Stimulated activated CD4-positive, alpha-beta T cell treated with anti-CD3 and anti-CD28 coated beads, Interleukin-1b, Interleukin-23, amount 100 ng/mL, for 48 hours (primary cell): Measurements from ENCODE around the gene THPO.
"Not testable (repeated sequence)": the region's sequence is repeated elsewhere in the genome, so short reads cannot be mapped to it uniquely, and the experiment has no call there.

Source experiments
- DNase-seq: peaks from one replicate; pipeline ENCODE4 v3.0.0-alpha.2; 2020

THPO gene

DNA sequence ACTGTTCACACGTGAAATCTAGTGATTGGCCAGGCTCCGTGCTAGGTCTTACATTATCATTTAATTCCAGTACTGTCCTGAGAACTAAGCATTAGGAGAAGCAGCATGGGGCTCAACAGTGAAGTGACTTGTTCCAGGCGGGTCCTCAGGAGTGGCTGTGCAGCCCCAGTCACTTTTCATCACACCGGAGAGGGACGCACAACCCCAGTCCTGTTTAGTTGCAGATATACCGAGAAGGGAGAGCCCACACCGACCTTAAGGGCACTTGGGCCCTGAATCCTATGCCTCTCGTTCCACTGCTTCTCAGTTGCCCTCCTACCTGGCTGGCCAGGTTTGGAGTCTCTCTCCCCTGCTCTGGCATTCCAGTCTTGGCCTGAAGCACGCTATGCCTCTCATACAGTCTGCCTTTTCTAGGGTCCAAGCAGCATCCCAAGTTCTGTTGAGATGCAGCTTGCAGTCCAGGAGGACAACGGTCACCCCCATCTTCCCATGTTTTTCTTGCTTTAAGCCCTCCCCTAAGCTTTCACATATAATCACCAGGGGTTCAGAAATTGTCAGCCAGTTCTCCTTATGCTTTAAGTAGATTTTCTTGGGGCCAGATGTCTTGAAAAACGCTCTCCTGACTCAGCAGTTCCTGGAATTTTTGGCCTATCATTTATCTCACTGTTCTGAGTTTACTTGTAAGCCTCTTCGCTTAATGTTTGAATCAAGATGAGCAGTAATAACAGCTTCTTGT lies 30.5 kb downstream of the THPO start:
- DNase-seq = no peak

DNA sequence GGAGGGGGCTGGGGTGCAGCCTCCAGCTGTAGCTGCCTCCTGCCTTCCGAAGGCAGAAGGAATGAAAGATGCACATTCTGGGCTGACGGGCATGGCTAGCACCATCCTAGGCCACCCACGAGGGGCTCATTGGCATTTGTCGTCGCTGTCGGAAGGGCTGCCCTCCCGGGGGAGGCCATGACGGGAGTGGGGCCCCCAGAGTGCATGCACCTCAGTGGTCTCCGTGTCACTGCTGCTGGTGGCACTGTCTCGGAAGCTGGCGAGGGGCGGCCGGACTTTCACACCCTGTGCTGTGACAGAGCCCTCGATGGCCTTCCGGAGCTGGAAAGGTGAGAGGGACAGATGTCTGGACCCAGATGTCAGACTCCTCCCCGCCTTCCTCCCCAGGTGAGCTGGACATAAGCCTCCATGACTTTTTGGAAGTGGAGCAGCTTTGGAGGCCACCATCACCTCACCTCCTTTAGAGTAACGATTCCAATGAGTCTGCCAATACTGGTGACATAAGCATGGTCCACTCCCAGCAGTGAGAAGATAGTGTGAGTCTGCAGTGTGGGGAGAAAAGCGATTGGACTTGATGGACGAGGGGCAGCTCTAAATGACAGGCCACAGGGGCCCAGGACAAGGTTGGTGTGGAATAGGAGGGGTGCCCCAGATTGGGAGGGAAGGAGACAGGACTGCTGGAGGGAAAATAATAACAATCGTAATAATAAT lies 31.4 kb downstream of the THPO start:
- DNase-seq = no peak

GRCh38 chr3:184345317-184346144 lies 32.5 kb downstream of the THPO start:
- DNase-seq = no peak

DNA sequence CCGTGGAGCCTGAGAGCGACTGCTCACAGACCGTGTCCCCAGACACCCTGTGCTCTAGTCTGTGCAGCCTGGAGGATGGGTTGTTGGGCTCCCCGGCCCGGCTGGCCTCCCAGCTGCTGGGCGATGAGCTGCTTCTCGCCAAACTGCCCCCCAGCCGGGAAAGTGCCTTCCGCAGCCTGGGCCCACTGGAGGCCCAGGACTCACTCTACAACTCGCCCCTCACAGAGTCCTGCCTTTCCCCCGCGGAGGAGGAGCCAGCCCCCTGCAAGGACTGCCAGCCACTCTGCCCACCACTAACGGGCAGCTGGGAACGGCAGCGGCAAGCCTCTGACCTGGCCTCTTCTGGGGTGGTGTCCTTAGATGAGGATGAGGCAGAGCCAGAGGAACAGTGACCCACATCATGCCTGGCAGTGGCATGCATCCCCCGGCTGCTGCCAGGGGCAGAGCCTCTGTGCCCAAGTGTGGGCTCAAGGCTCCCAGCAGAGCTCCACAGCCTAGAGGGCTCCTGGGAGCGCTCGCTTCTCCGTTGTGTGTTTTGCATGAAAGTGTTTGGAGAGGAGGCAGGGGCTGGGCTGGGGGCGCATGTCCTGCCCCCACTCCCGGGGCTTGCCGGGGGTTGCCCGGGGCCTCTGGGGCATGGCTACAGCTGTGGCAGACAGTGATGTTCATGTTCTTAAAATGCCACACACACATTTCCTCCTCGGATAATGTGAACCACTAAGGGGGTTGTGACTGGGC lies 33.3 kb downstream of the THPO start:
- no peak for DNase-seq

GRCh38 chr3:184343200-184343876 lies 34.7 kb downstream of the THPO start:
- no peak for DNase-seq

- DNase-seq = no peak
Observed at GRCh38 chr3:184341925-184342324, 36.1 kb downstream of the THPO start.

- DNase-seq = not testable (repeated sequence)
Observed at GRCh38 chr3:184339451-184340135, 38.4 kb downstream of the THPO start.

DNA sequence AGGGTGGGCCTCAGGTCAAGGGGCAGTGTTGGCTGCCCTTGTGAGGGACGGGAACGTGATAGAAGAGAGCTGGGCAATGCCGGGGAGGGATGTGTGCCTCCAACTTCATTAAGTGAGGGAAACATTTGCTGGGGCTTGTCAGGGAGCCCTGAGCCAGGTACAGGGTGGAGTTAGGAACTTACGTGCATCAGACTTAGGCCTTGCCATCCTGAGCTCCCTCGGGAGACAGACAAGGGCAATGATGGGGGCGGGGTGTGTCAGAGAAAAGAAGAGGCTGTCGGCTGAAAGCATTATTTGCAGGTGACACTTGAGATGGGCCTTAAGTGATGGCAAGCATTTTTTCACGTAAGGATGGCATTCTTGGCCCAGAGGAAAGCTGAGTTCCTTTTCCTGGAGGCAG lies 39.0 kb downstream of the THPO start:
- DNase-seq = no peak

DNA sequence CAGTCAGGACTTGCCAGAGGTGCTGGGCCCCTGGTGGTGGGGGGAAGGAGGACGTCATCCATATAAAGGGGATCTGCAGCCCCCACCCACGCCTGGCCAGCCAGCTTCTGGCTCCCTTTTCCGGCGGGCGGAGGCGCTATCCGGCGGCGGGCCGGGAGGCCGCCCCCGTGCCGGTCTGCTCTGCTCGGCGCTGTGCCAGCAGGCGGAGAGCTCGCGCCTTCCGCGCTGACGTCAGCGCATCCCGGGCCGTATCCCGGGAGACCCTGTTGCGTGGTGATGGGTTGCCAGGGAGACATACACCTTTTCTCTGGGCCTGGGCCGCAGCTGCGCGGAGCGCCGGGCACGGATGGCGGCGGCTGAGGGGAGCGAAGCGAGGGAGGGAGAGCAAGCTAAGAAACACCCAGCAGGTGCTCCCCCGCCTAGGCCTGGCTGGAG lies 39.5 kb downstream of the THPO start:
- DNase-seq = no peak

DNA sequence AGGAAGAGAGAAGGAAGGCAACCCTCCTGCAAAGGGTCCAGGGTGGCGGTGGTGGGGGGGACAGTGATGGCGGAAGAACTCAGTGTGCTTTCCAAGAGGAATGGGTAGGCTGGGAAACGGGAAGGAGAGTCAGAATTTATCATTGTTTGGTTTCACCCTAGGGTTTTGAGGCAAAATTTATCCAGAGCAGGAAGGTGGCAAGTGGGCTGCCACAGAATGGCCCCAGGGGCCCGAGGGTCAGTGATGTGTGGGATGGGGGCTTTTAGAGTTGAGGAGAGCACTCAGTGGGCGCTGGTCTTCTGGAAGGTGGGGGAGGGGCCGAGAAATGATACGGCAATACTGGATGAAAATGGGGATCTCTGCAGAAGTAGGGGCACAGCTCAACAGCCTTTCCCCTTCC lies 40.0 kb downstream of the THPO start:
- no peak for DNase-seq

DNA sequence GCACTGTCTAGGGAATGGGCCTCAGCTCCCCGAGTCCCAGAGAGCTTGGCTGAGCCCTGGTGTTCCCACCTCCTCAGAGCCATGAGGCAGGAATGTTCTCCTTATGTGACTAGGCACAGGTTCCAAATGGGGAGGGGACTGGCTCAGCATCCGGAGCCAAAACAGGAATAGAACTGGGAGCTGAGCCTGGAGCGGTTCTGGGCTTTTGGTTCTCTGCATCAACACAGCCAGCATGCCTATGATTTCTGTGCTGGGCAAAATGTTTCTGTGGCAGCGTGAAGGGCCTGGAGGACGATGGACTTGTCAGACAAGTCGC lies 40.6 kb downstream of the THPO start, which contains the start of gene FAM131A:
FAM131A (plus strand) TSS at position 202 of the 316 bp plus-strand sequence; CDS start at position 233, 31 bp downstream.
- no peak for DNase-seq

- DNase-seq = no peak
Observed at GRCh38 chr3:184336547-184337398, 41.2 kb downstream of the THPO start.

DNA sequence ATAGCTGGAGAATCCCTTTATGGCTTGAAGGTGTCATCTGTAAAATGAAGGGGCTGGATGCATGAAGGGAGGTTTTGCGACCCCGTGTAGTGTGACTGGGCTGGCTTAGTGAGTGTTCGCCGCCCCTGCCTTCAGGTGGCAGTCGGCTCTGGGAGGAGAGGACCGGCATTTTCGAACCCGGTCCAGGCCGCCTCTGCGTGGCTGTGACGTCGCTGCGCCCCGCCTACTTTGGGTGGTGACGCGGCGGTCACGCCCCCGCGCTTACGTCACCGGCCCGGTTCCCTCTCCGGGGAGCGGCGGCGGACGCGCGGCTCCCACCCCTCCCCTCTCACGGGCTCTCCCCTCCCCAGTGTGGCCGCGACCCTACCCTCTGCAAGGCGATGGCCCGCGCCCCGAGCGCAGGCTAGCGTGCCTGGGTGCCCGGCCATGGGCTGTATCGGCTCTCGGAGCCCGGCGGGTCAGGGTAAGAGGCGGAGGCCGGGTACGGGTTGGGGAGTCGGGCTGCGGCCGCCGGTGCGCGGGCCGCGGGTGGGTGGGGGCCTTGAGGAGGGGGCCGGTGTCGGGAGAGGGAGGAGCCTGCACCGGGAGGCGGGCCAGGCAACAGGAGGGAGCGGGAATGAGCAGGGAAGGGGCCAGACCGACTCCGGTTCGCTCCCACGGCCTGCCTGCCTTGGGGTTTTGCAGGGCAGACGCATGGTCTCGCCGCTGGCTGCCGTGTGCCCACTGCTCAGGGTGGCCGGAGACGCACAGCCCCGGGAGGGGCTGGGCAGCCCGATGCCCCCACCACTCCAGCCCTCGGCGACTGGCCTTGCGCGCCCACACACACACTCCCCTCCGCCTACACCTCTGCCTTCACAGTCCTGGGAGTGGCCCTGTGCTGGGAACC lies 42.1 kb downstream of the THPO start:
- peak; percentile 84 for DNase-seq

- no peak for DNase-seq
Observed at GRCh38 chr3:184335291-184335660, 42.7 kb downstream of the THPO start.

DNA sequence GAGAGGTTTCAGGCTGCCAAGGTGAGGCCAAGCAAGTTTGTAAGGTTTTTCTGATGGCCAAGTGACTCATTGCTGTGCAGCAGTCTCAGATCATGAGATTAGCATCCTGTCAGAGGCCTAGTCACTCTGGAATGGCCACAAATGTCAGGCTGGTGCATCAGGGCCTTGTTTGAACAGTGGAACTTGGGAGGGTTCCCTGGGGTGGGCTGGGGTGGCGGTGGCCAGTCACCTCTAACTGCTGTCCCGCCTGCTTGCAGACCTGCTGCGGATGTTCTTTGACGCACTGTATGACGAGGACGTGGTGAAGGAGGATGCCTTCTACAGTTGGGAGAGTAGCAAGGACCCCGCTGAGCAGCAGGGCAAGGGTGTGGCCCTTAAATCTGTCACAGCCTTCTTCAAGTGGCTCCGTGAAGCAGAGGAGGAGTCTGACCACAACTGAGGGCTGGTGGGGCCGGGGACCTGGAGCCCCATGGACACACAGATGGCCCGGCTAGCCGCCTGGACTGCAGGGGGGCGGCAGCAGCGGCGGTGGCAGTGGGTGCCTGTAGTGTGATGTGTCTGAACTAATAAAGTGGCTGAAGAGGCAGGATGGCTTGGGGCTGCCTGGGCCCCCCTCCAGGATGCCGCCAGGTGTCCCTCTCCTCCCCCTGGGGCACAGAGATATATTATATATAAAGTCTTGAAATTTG lies 43.4 kb downstream of the THPO start:
- peak; percentile 64 for DNase-seq

GRCh38 chr3:184333700-184334099 lies 44.3 kb downstream of the THPO start:
- no peak for DNase-seq

- no peak for DNase-seq
Observed at GRCh38 chr3:184333190-184333589, 44.8 kb downstream of the THPO start.

DNA sequence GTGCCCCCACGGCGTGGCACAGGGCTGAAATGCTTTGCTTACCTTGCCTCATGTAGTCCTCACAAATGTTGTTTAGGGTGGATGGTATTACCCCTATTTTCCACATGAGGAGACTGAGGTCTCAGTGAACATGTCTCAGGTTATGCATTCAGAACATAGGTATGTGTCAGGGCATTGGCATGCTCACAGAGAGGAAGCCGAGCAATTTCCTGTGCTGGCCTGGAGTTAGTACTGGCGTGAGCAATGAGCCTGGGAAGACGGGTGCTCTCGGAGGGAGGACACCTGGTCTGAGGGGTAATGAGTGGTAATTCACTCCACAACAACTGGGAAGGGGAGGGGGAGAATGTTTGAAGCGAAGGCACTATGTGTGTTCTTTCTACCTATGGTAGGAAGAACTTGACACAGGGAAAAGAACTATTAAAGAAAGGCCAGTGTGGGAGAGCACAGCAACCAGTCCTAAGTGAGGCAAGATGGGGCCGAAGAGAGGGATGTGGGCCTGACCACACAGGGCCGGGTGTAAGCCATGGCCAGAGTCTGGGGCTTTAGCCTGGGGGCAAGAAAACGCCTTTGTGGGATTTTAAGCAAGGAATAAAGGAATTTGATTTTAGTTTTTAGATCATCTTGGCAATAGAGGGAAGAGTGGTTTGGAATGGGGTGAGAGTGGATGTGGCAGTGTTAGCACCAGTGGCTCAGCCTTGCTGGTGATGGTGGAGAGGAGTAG lies 45.5 kb downstream of the THPO start:
- no peak for DNase-seq
